ENCODE data around the gene CWF19L1. TPM values are rescaled to one million over a fixed set of nuclear protein-coding genes. Genes with fewer than 3 reads are reported as not detected.
A peak's percentile ranks its signal among the peaks of the same experiment; 100 is the strongest.

Gene CWF19L1
- polyA plus RNA-seq, 1 of the 3 experiments (the other 2 are of a cell fraction), result 7.1 TPM

- TF ChIP-seq REST (IDR thresholded peaks at IDR 0.05; ENCODE audit: low read depth, low read length), result peak; percentile 78
- no peak for TF ChIP-seq FOXM1 (IDR thresholded peaks at IDR 0.05; ENCODE audit: low read depth)
- no peak for TF ChIP-seq NFIC (IDR thresholded peaks at IDR 0.05; ENCODE audit: borderline replicate concordance)
- TF ChIP-seq TEAD4 (IDR thresholded peaks at IDR 0.05; ENCODE audit: borderline replicate concordance, insufficient read depth), result no peak
- no peak for TF ChIP-seq FOSL2 (IDR thresholded peaks at IDR 0.05; ENCODE audit: borderline replicate concordance, low read depth)
- TF ChIP-seq ZBTB33 (IDR thresholded peaks at IDR 0.05; ENCODE audit: borderline replicate concordance, low read depth), result peak; percentile 72; the same call in 1 of the 2 replicates
- no peak for TF ChIP-seq USF2 (IDR thresholded peaks at IDR 0.05; ENCODE audit: borderline replicate concordance, low read depth, low read length)
- no peak for TF ChIP-seq YY1 (IDR thresholded peaks at IDR 0.05; ENCODE audit: low read depth)
- TF ChIP-seq TAF1 (IDR thresholded peaks at IDR 0.05; ENCODE audit: borderline replicate concordance, low read depth, low read length), result peak; percentile 67
Measured at GRCh38 chr10:100267239-100268104, at the start of gene CWF19L1 (continued).

GRCh38 chr10:100315615-100316014 lies 48.2 kb upstream of the CWF19L1 start:
- Histone ChIP-seq H3K36me3 (replicated peaks in 1 of 2; ENCODE audit: control insufficient read depth in 1 of 2, insufficient read depth in 2 of 2, low read length in 1 of 2) (no peaks in the 10 kb centered on the region), H3K4me1 (ENCODE audit: control insufficient read depth in 1 of 2, insufficient read depth in 2 of 2, low read depth in 1 of 2, low read length in 1 of 2) (no peaks in the 10 kb centered on the region), H3K27ac (ENCODE audit: low read depth in 2 of 2, low read length in 1 of 2) (no peak overlapping the region), H2AFZ (ENCODE audit: low read depth) (no peak overlapping the region), H3K9me3 (no peaks in the 10 kb centered on the region), H3K9me2 (no peaks in the 10 kb centered on the region), H4K20me1 (ENCODE audit: insufficient read depth) (no peaks in the 10 kb centered on the region), H3K4me2 (no peak overlapping the region), H3K79me2 (ENCODE audit: insufficient read depth) (no peaks in the 10 kb centered on the region), H3K4me3 (ENCODE audit: low read depth in 2 of 2, low read length in 1 of 2) (no peak overlapping the region), H3K9ac (no peak overlapping the region), H3F3A (replicated peaks; ENCODE audit: insufficient read depth) (no peaks in the 10 kb centered on the region), H3K27me3 (ENCODE audit: insufficient read depth) (peaks cover 43% of the 10 kb centered on the region; the same call in 1 of the 2 replicates)
- CTCF ChIA-PET, result interaction anchor here (1.4 to 2.0 kb wide), 3 partner anchors 12 to 118 kb away, joined by 5 to 9 read pairs (median 6); no protein-coding TSS in a partner anchor
- POLR2A ChIA-PET, result no interaction called here
- no peak for DNase-seq
- 49% methylated on average over 4 of the region's 4 CpGs for WGBS (ENCODE audit: low lambda C conversion rate)
- TF ChIP-seq TEAD4 (IDR thresholded peaks at IDR 0.05; ENCODE audit: borderline replicate concordance, insufficient read depth), result no peak
- no peak for TF ChIP-seq TCF12 (IDR thresholded peaks at IDR 0.05)
- no peak for TF ChIP-seq FOSL2 (IDR thresholded peaks at IDR 0.05; ENCODE audit: borderline replicate concordance, low read depth)
- no peak for TF ChIP-seq USF1 (IDR thresholded peaks at IDR 0.05; ENCODE audit: borderline replicate concordance, low read depth)
- TF ChIP-seq ELF1 (IDR thresholded peaks at IDR 0.05), result no peak
- TF ChIP-seq MAX (IDR thresholded peaks at IDR 0.05; ENCODE audit: low read depth), result no peak
- TF ChIP-seq EZH2phosphoT487 (IDR thresholded peaks at IDR 0.05; ENCODE audit: borderline replicate concordance, low read depth), result no peak
- TF ChIP-seq PBX3 (IDR thresholded peaks at IDR 0.05), result no peak
- TF ChIP-seq REST (IDR thresholded peaks at IDR 0.05; ENCODE audit: low read depth, low read length), result no peak
- TF ChIP-seq CHD2 (IDR thresholded peaks at IDR 0.05; ENCODE audit: low read length, partially characterized antibody), result no peak
